Endothelial cell of umbilical vein (primary cell): Measurements from ENCODE around the gene CD44. TPM values are rescaled to one million over a fixed set of nuclear protein-coding genes. Genes with fewer than 3 reads are reported as not detected.
"Not testable (repeated sequence)": the region's sequence is repeated elsewhere in the genome, so short reads cannot be mapped to it uniquely, and the experiment has no call there.

ENCODE experiments used
- BruUV-seq: library from RNA; stranded (reverse); fragments of 400-500 nt; replicated peaks from 2 replicates; lab custom pipeline; 2021; lab: Mats Ljungman, UMichigan
- CTCF ChIA-PET: fragments of 300-600, 350-600 bp; sonication (Branson Sonifier 250); formaldehyde crosslinking; loops from one replicate; lab custom pipeline; 2021; ENCODE audit warnings: antibody characterized with exemption, inconsistent platforms; lab: Charles Lee
- POLR2A ChIA-PET: fragments of 300-600, 350-600 bp; sonication (Branson Sonifier 250); formaldehyde crosslinking; loops from one replicate; lab custom pipeline; 2021; ENCODE audit warnings: antibody characterized with exemption, inconsistent platforms; lab: Charles Lee
- DNase-seq: peaks from one replicate; pipeline ENCODE4 v3.0.0-alpha.2; 2011; ENCODE audit warnings: low read depth, low spot score
- FAIRE-seq: peaks from 2 replicates; lab custom pipeline; 2011; peaks lifted over from hg19 to GRCh38; lab: Jason Lieb, UNC
- H2AFZ ChIP-seq: 2 replicates; pipeline ENCODE4 v1.6.0; 2012; ENCODE audit warnings: low read depth, low read length, control low read depth, inconsistent platforms
- H3K27ac ChIP-seq: 2 replicates; pipeline ENCODE4 v1.5.1; 2011; ENCODE audit warnings: low read depth, mild to moderate bottlenecking, control low read depth, low read length, moderate library complexity; ENCODE audit not compliant: insufficient read depth
- H3K27me3 ChIP-seq, 2 experiments: 2 replicates each; pipeline versions ENCODE4 v1.6.0 to v1.6.1; 2011; ENCODE audit warnings: low read length in 2 of 2, mixed read lengths in 1 of 2; ENCODE audit not compliant: control insufficient read depth in 2 of 2, insufficient read depth in 2 of 2
- H3K36me3 ChIP-seq, 2 experiments: 2 replicates in 1 of 2; 3 replicates in 1 of 2; pipeline ENCODE4 v1.5.1; 2011; ENCODE audit warnings: low read length in 2 of 2, mild to moderate bottlenecking in 1 of 2, moderate library complexity in 1 of 2; ENCODE audit not compliant: control insufficient read depth in 2 of 2, insufficient read depth in 2 of 2; ENCODE audit errors: extremely low read depth in 1 of 2
- H3K4me1 ChIP-seq: 3 replicates; pipeline ENCODE4 v1.5.1; 2011; ENCODE audit warnings: mild to moderate bottlenecking, low read length; ENCODE audit not compliant: control insufficient read depth, insufficient read depth; ENCODE audit errors: extremely low read depth
- H3K4me2 ChIP-seq: 2 replicates; pipeline ENCODE4 v1.6.1; 2011; ENCODE audit warnings: low read length, control low read depth, mixed read lengths; ENCODE audit not compliant: insufficient read depth
- H3K4me3 ChIP-seq, 3 experiments: fragments of 200-600 bp in 1 of 3; sonication (generic), shearing (Covaris generic) in 1 of 3; replicated peaks in 1 of 3; 2 replicates each; pipeline ENCODE4 v1.5.1; 2011 to 2016; ENCODE audit warnings: control low read depth in 3 of 3, low read length in 3 of 3, mild to moderate bottlenecking in 2 of 3, inconsistent platforms in 1 of 3, low read depth in 1 of 3, moderate library complexity in 1 of 3; ENCODE audit not compliant: insufficient read depth in 1 of 3
- H3K79me2 ChIP-seq: 2 replicates; pipeline ENCODE4 v1.6.0; 2012; ENCODE audit warnings: low read length, inconsistent platforms; ENCODE audit not compliant: control insufficient read depth, insufficient read depth
- H3K9ac ChIP-seq: replicated peaks from 2 replicates; pipeline ENCODE3; 2011; ENCODE audit warnings: low read length, control low read depth; ENCODE audit not compliant: insufficient read depth; ENCODE audit errors: extremely low read depth
- H3K9me1 ChIP-seq: replicated peaks from 3 replicates; pipeline ENCODE4 v1.6.0; 2011; ENCODE audit warnings: mild to moderate bottlenecking, low read length; ENCODE audit not compliant: control insufficient read depth, insufficient read depth; ENCODE audit errors: extremely low read depth
- H3K9me3 ChIP-seq: replicated peaks from 2 replicates; pipeline ENCODE4 v1.5.1; 2012; ENCODE audit warnings: low read length, inconsistent platforms; ENCODE audit not compliant: control insufficient read depth, insufficient read depth
- H4K20me1 ChIP-seq: replicated peaks from 2 replicates; pipeline ENCODE3; 2011; ENCODE audit warnings: mild to moderate bottlenecking, low read length; ENCODE audit not compliant: control insufficient read depth, insufficient read depth; ENCODE audit errors: extremely low read depth
- CTCF ChIP-seq, 2 donors: IDR thresholded peaks; 1 replicate in 1 of 2; 2 replicates in 1 of 2; pipeline ENCODE4 v1.5.1; 2011; ENCODE audit warnings: low read length in 2 of 2, mild to moderate bottlenecking in 2 of 2, moderate library complexity in 2 of 2, control low read depth in 1 of 2, inconsistent platforms in 1 of 2, low read depth in 1 of 2; ENCODE audit not compliant: insufficient read depth in 1 of 2; ENCODE audit errors: extremely low read depth in 1 of 2
- EZH2 ChIP-seq: IDR thresholded peaks from 2 replicates; pipeline ENCODE4 v1.6.1; 2012; ENCODE audit warnings: borderline replicate concordance, low read depth, mild to moderate bottlenecking, moderate library complexity, low read length, inconsistent platforms; ENCODE audit not compliant: severe bottlenecking
- FOS ChIP-seq: IDR thresholded peaks from 2 replicates; pipeline ENCODE4 v1.6.1; 2011; ENCODE audit warnings: mild to moderate bottlenecking, low read length, moderate library complexity, borderline replicate concordance; ENCODE audit not compliant: insufficient read depth
- GATA2 ChIP-seq: IDR thresholded peaks from 2 replicates; pipeline ENCODE4 v1.7.0; 2011; ENCODE audit warnings: low read depth, mild to moderate bottlenecking, moderate library complexity, mixed read lengths, low read length; ENCODE audit not compliant: insufficient read length, insufficient read depth
- JUN ChIP-seq: IDR thresholded peaks from 2 replicates; pipeline ENCODE4 v1.6.1; 2011; ENCODE audit warnings: borderline replicate concordance, low read depth; ENCODE audit not compliant: insufficient read length, insufficient read depth
- MYC ChIP-seq: IDR thresholded peaks from one replicate; pipeline ENCODE4 v1.6.1; 2011; ENCODE audit warnings: mild to moderate bottlenecking, low read depth, low read length
- POLR2A ChIP-seq: IDR thresholded peaks from 2 replicates; pipeline ENCODE4 v1.6.1; 2012; ENCODE audit warnings: low read depth, mild to moderate bottlenecking, control low read depth, low read length
- POLR2AphosphoS5 ChIP-seq: IDR thresholded peaks from 2 replicates; pipeline ENCODE4 v1.6.1; 2012; ENCODE audit warnings: low read depth, mild to moderate bottlenecking, control low read depth, low read length, moderate library complexity; ENCODE audit not compliant: insufficient read depth
- dilution Hi-C: fragments of 300-500 bp; cut with MboI; formaldehyde crosslinking; loops from one replicate; pipeline ENCODE4 v1.15.0; 2019; ENCODE audit warnings: low sequenced_read_pairs; ENCODE audit not compliant: extremely low pct_ligation_motif_present
- intact Hi-C: fragments of 100-400 bp; cut with micrococcal nuclease; formaldehyde crosslinking; loops from one replicate; pipeline ENCODE4 v1.10.0; 2022
- polyA plus RNA-seq, 4 experiments: library from polyadenylated mRNA; depleted of rRNA in 3 of 4; stranded (reverse) in 3 of 4; unstranded in 1 of 4; fragments of >200 nt; gene quantifications; 2 replicates each; pipeline versions ENCODE4 v1.2.1 to v1.2.3, GENCODE V29; 2011 to 2012; ENCODE audit warnings: missing spikeins in 1 of 4
- total RNA-seq: library from RNA; stranded (reverse); gene quantifications from 2 replicates; pipeline ENCODE4 v1.2.3, GENCODE V29; 2021
- TF ChIP-seq, protein P1 (sequence below): IDR thresholded peaks from 2 replicates; pipeline ENCODE4 v1.6.1; 2011; ENCODE audit not compliant: insufficient read depth, insufficient read length

CD44 gene
- total and polyA plus RNA-seq, 2 donors (not counting 3 experiments of a cell fraction or from before 2014, with no cell fraction given) = 25.5 to 26.3 TPM

DNA sequence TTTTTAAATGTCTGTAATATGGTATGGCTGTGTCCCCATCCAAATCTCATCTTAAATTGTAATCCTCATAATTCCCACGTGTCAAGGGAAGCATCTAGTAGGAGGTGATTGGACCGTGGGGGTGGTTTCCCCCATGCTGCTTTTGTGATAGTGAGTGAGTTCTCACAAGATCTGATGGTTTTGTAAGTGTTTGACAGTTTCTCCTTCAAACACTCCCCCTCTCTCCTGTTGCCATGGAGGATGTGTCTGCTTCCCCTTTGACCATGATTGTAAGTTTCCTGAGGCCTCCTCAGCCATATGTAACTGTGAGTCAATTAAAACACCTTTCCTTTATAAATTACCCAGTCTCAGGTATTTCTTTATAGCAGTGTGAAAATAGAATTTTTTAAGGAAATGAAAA, 31.1 kb upstream of the CD44 start:
- intact Hi-C loops = no loop called here
- H4K20me1 ChIP-seq = no peaks in the 10 kb centered on the region
- no TSS peak for BruUV-seq
- ChIA-PET CTCF (no interaction called here), POLR2A (no interaction called here)
- H3K4me1 ChIP-seq = peaks cover 15% of the 10 kb centered on the region
- H3K27ac ChIP-seq = no peak overlapping the region
- H3K9me3 ChIP-seq = no peaks in the 10 kb centered on the region
- TF ChIP-seq CTCF (IDR thresholded peaks at IDR 0.05; ENCODE audit: extremely low read depth in 1 of 2, insufficient read depth in 1 of 2, low read depth in 1 of 2, low read length in 2 of 2) = no peak
- no peak for TF ChIP-seq FOS
- no peak for TF ChIP-seq POLR2A
- TF ChIP-seq MYC = no peak
- no peak for TF ChIP-seq EZH2
- TF ChIP-seq GATA2 = no peak
- no peak for TF ChIP-seq POLR2AphosphoS5
- no peak for TF ChIP-seq JUN
- TF ChIP-seq, protein P1, sequence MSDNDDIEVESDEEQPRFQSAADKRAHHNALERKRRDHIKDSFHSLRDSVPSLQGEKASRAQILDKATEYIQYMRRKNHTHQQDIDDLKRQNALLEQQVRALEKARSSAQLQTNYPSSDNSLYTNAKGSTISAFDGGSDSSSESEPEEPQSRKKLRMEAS = no peak
- dilution Hi-C loops = no loop called here
- H3K4me2 ChIP-seq = no peak overlapping the region
- no peaks in the 10 kb centered on the region for H3K79me2 ChIP-seq
- H2AFZ ChIP-seq = no peak overlapping the region
- no peak for DNase-seq
- FAIRE-seq = no peak
- H3K36me3 ChIP-seq = no peaks in the 10 kb centered on the region
- H3K9me1 ChIP-seq = no peaks in the 10 kb centered on the region
- H3K27me3 ChIP-seq = peaks cover 0 to 9% of the 10 kb centered on the region in 2 experiments
- no peak overlapping the region for H3K9ac ChIP-seq
- H3K4me3 ChIP-seq = no peak overlapping the region

GRCh38 chr11:35108336-35108735, 30.6 kb upstream of the CD44 start:
- H3K79me2 ChIP-seq, H3K27ac ChIP-seq, H3K9ac ChIP-seq, BruUV-seq, CTCF ChIA-PET, H2AFZ ChIP-seq, H3K27me3 ChIP-seq, FAIRE-seq, dilution Hi-C loops, H3K9me3 ChIP-seq, POLR2A ChIA-PET, H3K4me2 ChIP-seq, intact Hi-C loops, H4K20me1 ChIP-seq, H3K36me3 ChIP-seq, H3K4me3 ChIP-seq, DNase-seq, H3K9me1 ChIP-seq: not testable (repeated sequence)
- H3K4me1 ChIP-seq = peaks cover 15% of the 10 kb centered on the region
